ENCODE data around the gene RBM23.

- TF ChIP-seq CTCF (IDR thresholded peaks at IDR 0.05) (no peak), POLR2A (IDR thresholded peaks at IDR 0.05) (no peak)
These were observed 71.1 kb downstream of the RBM23 start for GRCh38 chr14:22847661-22848341.

All from prostate gland (tissue), 2 donors.